Gastrocnemius medialis (tissue), 4 donors: ENCODE results near the gene SCNN1B.

ENCODE experiments used
- CTCF ChIP-seq, 5 experiments: fragments of 450-650 bp in 3 of 5; fragments of 200-600 bp in 2 of 5; sonication (generic) in 2 of 5; IDR thresholded peaks in 4 of 5; conservative IDR thresholded peaks in 1 of 5; 1 replicate in 4 of 5; 2 replicates in 1 of 5; pipeline ENCODE4 v1.5.1; 2016 to 2019; ENCODE audit warnings: antibody characterized with exemption in 5 of 5, mild to moderate bottlenecking in 3 of 5, moderate library complexity in 3 of 5
- POLR2A ChIP-seq, 2 donors: fragments of 450-650 bp; IDR thresholded peaks; one replicate each; pipeline ENCODE4 v1.6.1; 2017; ENCODE audit warnings: antibody characterized with exemption in 2 of 2, mild to moderate bottlenecking in 2 of 2, moderate library complexity in 2 of 2

- TF ChIP-seq CTCF (IDR thresholded peaks at IDR 0.05 in 4 of 5, conservative IDR thresholded peaks at IDR 0.05 in 1 of 5): no peak
- TF ChIP-seq POLR2A (IDR thresholded peaks at IDR 0.05): no peak
Observed at GRCh38 chr16:23357761-23358290, 55.7 kb downstream of the SCNN1B start.
